ENCODE data around the gene CPN2.

DNA sequence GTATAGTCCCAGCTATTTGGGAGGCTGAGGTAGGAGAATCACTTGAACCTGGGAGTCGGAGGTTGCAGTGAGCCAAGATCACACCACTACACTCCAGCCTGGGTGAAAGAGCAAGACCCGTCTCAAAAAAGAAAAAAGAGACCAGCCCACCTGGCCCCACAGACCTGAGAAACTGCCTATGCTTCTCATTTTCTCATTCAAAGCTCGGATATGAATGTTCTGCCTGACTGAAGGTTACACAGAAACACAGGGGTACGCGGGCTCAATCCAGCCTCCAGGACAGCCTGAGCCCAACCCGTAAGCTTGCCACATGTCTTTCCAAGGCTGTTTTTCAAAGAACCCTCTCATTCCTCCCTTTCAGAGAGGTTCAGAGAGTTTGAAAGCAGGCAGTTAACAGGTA lies 28.1 kb upstream of the CPN2 start:
- no peak for TF ChIP-seq ZC3H10 (CRISPR knock-in tag; IDR thresholded peaks at IDR 0.05)
- TF ChIP-seq PATZ1 (CRISPR knock-in tag; IDR thresholded peaks at IDR 0.05; ENCODE audit: borderline replicate concordance), result no peak
- no peak for TF ChIP-seq TOX (CRISPR knock-in tag; IDR thresholded peaks at IDR 0.05; ENCODE audit: borderline replicate concordance)
- no peak for TF ChIP-seq SNAI2 (CRISPR knock-in tag; IDR thresholded peaks at IDR 0.05)
- TF ChIP-seq ISL1 (CRISPR knock-in tag; IDR thresholded peaks at IDR 0.05), result no peak
- no peak for TF ChIP-seq ARNTL (CRISPR knock-in tag; IDR thresholded peaks at IDR 0.05; ENCODE audit: borderline replicate concordance, low read depth)
- TF ChIP-seq CREB5 (CRISPR knock-in tag; IDR thresholded peaks at IDR 0.05; ENCODE audit: low read depth), result no peak
- no peak for TF ChIP-seq ZFP3 (CRISPR knock-in tag; IDR thresholded peaks at IDR 0.05)
- TF ChIP-seq ZNF565 (CRISPR knock-in tag; conservative IDR thresholded peaks at IDR 0.05; ENCODE audit: low read depth), result no peak
